HG03108 (cell line): ENCODE data around the gene SETD1B.

Source experiments
- ATAC-seq: cut with Tn5 transposase; IDR thresholded peaks from one replicate; pipeline ENCODE4 v1.9.1; 2021; ENCODE audit warnings: moderate library complexity; ENCODE audit not compliant: unreplicated experiment

Gene SETD1B

GRCh38 chr12:121806546-121807423, 3.0 kb downstream of the SETD1B start:
- ATAC-seq = no peak

- ATAC-seq = no peak
Measured at GRCh38 chr12:121807642-121808347, 4.0 kb downstream of the SETD1B start.

DNA sequence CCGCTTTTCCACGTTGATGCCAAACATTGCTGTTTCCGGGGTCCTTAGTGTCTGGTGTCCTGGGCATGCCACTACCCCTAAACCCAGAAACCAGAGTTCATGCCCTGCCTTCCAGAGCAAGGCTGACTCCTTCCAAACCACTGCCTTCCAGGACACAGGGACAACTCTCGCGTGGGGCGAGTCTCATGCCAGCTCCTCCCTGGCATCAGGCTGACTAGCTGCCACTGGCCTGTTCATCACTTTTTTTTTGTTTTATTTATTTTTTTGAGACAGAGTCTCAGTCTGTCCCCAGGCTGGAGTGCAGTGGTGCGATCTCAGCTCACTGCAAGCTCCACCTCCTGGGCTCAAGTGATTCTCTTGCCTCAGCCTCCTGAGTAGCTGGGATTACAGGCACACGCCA, 4.8 kb downstream of the SETD1B start:
- ATAC-seq = no peak

GRCh38 chr12:121809712-121810116, 5.9 kb downstream of the SETD1B start:
- ATAC-seq = no peak

DNA sequence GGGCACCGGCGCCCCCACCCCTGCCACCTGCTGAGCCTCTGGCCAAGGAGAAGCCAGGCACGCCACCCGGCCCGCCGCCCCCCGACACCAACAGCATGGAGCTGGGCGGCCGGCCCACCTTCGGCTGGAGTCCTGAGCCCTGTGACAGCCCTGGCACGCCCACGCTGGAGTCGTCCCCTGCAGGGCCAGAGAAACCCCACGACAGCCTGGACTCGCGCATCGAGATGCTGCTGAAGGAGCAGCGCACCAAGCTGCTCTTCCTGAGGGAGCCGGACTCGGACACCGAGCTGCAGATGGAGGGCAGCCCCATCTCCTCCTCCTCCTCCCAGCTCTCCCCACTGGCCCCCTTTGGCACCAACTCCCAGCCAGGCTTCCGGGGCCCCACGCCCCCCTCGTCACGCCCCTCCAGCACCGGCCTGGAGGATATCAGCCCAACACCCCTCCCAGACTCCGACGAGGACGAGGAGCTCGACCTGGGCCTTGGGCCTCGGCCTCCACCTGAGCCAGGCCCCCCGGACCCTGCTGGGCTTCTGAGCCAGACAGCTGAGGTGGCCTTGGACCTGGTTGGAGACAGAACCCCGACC, 6.5 kb downstream of the SETD1B start:
- no peak for ATAC-seq

DNA sequence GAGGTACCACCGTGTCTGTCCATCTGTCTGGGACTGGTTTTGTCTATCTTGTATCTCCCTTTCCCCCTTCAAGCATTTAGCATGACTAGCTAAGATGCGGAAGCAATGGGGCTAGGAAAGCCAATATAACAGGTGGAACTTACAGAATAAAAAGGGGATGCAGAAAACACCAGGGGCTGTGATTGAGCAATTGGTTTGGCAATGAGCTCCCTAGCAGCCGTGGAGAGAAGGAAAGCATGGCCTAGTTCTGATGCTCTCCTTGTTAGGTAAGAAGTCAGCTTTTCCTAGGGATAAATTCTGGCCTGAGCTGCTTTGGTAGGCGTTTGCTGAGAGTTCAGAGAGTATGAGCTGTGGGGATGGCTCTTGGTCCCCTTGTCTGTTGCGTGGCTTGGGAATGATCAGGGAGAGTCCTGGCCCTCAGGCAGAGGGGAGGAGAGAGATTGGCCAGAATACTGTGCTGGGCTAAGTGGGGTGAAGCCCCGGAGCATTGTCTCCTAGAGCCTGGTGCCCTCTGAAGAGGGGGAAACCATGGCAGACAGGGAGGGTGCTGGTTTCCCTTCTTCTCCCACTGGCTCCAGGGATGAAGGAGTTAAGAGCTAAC, 7.1 kb downstream of the SETD1B start:
- no peak for ATAC-seq

DNA sequence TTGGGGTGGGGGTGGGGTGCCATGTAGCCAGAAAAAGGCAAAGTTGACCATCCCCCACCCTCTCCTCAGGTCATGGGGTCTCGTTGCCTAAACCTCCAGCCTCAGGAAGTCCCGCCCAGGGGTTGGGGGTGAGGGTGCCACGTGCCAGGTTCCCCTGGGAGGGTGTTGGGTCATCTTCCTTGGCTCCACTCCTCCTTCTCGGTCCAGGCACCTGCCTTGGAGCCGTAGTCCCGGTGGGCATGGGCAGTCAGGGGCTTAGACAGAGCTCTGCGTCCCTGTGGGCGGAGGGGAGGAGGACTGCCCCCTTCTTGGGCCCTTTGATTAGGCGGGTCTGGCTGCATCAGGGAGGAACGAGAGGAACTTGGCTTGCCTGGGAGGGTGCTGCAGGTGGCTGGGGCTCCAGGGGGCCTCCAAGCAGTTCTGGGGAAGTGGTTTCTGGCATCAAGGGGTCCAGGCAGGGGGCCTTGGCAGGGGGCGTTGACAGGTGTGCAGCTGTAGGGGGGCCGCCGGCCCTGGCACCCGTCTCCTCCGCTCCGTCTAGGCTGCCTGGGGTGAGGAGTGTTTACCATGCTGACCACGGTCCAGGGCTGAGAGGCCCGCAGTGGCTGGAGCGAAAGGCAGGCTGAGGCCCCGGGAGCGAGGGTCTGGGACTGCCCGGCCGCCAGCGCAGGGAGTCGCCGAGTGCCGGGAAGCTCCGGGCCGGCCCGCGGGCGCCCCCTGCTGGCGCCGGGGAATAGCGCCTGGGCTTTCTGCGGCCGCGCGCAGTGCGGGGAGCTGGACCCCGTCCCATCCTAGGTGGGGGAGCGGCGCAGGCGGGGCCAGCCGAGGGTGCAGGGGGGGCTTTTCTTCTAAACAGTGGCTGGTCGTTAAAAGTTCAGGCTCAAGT, 7.9 kb downstream of the SETD1B start:
- ATAC-seq = peak; percentile 51

- ATAC-seq = no peak
Measured at GRCh38 chr12:121812320-121812871, 8.6 kb downstream of the SETD1B start.

- ATAC-seq = no peak
Measured at GRCh38 chr12:121812921-121813896, 9.4 kb downstream of the SETD1B start.

DNA sequence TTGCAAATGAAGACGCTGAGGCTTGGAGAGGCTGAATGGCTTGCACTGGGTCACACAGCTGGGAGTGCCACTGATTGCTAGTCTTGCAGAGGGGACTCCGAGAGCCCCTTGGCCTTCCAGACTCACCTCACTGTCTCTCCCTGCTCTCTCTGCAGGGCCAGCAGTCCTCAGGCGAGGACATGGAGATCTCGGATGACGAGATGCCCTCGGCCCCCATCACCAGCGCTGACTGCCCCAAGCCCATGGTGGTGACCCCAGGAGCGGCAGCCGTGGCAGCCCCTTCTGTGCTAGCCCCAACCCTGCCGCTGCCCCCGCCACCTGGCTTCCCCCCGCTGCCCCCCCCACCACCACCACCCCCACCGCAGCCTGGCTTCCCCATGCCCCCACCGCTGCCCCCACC, 10.1 kb downstream of the SETD1B start:
- ATAC-seq = no peak

- no peak for ATAC-seq
Measured at GRCh38 chr12:121814429-121815119, 10.8 kb downstream of the SETD1B start.

DNA sequence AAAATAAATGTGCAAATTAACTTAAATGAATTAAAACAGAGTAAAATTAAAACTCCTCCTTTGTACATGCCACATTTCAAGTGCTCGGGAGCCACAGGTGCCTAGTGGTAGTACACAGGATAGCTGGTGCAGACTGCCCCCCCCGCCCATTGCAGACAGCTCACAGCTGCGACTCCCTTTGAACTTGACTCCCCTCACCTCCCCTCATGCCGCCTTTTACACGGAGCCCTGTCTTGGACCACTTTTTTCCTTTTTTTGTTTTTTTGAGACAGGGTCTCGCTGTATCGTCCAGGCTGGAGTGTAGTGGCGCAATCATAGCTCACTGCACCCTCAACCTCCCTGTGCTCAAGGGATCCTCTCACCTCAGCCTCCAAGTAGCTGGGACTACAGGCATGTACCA, 11.5 kb downstream of the SETD1B start:
- no peak for ATAC-seq

GRCh38 chr12:121816925-121817647, 13.3 kb downstream of the SETD1B start:
- no peak for ATAC-seq

DNA sequence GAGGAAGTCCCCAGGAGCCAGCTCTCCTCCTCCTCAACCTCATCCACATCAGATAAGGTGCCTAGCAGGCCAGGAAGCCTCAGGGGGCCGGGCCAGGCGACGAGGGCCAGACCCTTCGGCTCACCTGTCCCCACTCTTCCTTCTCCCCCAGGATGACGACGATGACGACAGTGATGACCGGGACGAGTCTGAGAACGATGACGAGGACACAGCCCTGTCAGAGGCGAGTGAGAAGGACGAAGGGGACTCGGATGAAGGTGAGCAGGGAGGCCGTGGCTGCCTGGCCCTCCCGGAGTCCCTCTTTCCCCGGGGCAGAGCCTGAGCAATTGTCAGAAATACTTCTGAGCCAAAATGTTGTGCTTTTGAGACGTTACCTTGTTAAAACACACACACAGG, 13.8 kb downstream of the SETD1B start:
- no peak for ATAC-seq

GRCh38 chr12:121819212-121819949, 15.6 kb downstream of the SETD1B start:
- ATAC-seq = no peak

DNA sequence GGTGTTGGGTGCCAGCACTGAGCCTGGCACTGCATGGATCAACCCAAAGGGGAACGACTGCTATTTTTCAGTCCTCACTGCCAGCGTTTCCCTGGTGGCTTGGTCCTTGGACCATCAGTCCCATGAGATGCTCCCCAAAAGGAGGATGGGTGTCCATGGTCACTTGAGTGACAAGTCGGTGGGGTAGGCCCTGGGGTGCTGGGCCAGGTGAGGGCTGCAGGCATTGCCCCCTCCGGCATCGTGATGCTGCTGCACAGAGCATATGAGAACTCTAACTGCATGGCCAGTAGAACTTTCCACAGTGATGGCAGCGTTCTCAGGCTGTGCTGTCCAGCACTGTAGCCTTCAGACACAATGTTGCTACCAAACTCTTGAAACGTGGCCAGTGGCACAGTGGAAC, 16.2 kb downstream of the SETD1B start:
- no peak for ATAC-seq
